ENCODE measurements around the gene HEG1. TPM values are rescaled to one million over a fixed set of nuclear protein-coding genes. Genes with fewer than 3 reads are reported as not detected.
A peak's percentile ranks its signal among the peaks of the same experiment; 100 is the strongest.

HEG1 gene
- total and polyA plus RNA-seq, 2 of the 4 experiments (the other 2 are of a cell fraction), result 25.6 to 43.4 TPM

- H4K91ac ChIP-seq (ENCODE audit: insufficient read depth, low read depth, low read length), result peak overlapping the region; percentile 77; the same call in 1 of the 2 replicates
- peaks cover 16% of the 10 kb centered on the region; the same call in 1 of the 2 replicates for H3K36me3 ChIP-seq (ENCODE audit: control insufficient read depth, insufficient read depth, low read length)
- H4K5ac ChIP-seq (ENCODE audit: low read depth, low read length), result peak overlapping the region; percentile 44; the same call in 1 of the 2 replicates
- BruUV-seq (replicated peaks), result no TSS peak
- dilution Hi-C loops (cut with HindIII; ENCODE audit: low sequenced_read_pairs, unreplicated experiment), result no loop called here
- peak overlapping the region; percentile 60; the same call in 1 of the 2 replicates for H2BK20ac ChIP-seq (ENCODE audit: low read depth, low read length)
- ChIA-PET POLR2A (ENCODE audit: unreplicated experiment) (interaction anchor here (0.6 kb wide), 1 partner anchor 9 kb away, joined by 3 read pairs; no protein-coding TSS in a partner anchor), CTCF (interaction anchor here (0.8 kb wide), 1 partner anchor 53 kb away, joined by 3 read pairs; no protein-coding TSS in a partner anchor)
- H3K18ac ChIP-seq (ENCODE audit: low read depth, low read length), result peak overlapping the region; percentile 91
- peak overlapping the region; percentile 37 to 59; a peak in 3 of 4 replicates for H4K8ac ChIP-seq (ENCODE audit: low read depth in 2 of 2, low read length in 2 of 2)
- peak overlapping the region; percentile 95 for H3K4me2 ChIP-seq (ENCODE audit: low read depth, low read length)
- TF ChIP-seq MXI1 (IDR thresholded peaks at IDR 0.05; ENCODE audit: borderline replicate concordance, low read depth, low read length) (no peak), RCOR1 (IDR thresholded peaks at IDR 0.05; ENCODE audit: insufficient replicate concordance, low read length) (no peak), MAZ (IDR thresholded peaks at IDR 0.05; ENCODE audit: borderline replicate concordance, low read depth, low read length) (no peak), USF2 (IDR thresholded peaks at IDR 0.05; ENCODE audit: low read depth, low read length) (no peak), CHD1 (IDR thresholded peaks at IDR 0.05; ENCODE audit: low read depth, low read length) (no peak), BHLHE40 (IDR thresholded peaks at IDR 0.05; ENCODE audit: low read depth, low read length) (no peak), POLR2A (IDR thresholded peaks at IDR 0.05; ENCODE audit: low read depth, low read length) (no peak), CEBPB (IDR thresholded peaks at IDR 0.05; ENCODE audit: low read depth, low read length) (no peak), NFE2L2 (IDR thresholded peaks at IDR 0.05; ENCODE audit: low read depth, low read length) (no peak), RAD21 (IDR thresholded peaks at IDR 0.05; ENCODE audit: low read length) (no peak), SMC3 (IDR thresholded peaks at IDR 0.05; ENCODE audit: low read depth, low read length) (no peak), CTCF (conservative IDR thresholded peaks at IDR 0.05; ENCODE audit: low read depth, low read length) (no peak), MAFK (IDR thresholded peaks at IDR 0.05; ENCODE audit: low read depth, low read length) (no peak), ELK1 (IDR thresholded peaks at IDR 0.05; ENCODE audit: borderline replicate concordance, low read depth, low read length) (no peak), FOS (IDR thresholded peaks at IDR 0.05; ENCODE audit: low read depth, low read length) (no peak), RFX5 (IDR thresholded peaks at IDR 0.05; ENCODE audit: low read depth, low read length) (no peak)
- peak overlapping the region; percentile 71 for H3K14ac ChIP-seq (replicated peaks; ENCODE audit: low read depth, low read length)
- H3K27ac ChIP-seq (ENCODE audit: insufficient read depth, low read length), result peak overlapping the region; percentile 94; the same call in 1 of the 2 replicates
- peak overlapping the region; percentile 53 for H3K4ac ChIP-seq (ENCODE audit: low read depth, low read length)
- peak overlapping the region; percentile 96 for H3K4me3 ChIP-seq (ENCODE audit: insufficient read depth, low read depth, low read length)
- peaks cover 33% of the 10 kb centered on the region for H3K9me1 ChIP-seq (ENCODE audit: insufficient read depth, low read length)
- H2AK5ac ChIP-seq (ENCODE audit: low read depth, low read length), result peak overlapping the region; percentile 62; the same call in 1 of the 2 replicates
- H4K20me1 ChIP-seq (ENCODE audit: insufficient read depth, low read length), result peaks cover 50% of the 10 kb centered on the region
- peak overlapping the region; percentile 44 for H3K23ac ChIP-seq (ENCODE audit: low read depth, low read length)
- intact Hi-C loops (cut with micrococcal nuclease), result loop anchor here (1.0 to 5.0 kb wide), 6 partner anchors 73 to 533 kb away; partner anchors contain the start of gene ZNF148
- ATAC-seq (ENCODE audit: low read depth) (no peak), DNase-seq (peak; percentile 20)
- no peaks in the 10 kb centered on the region for H3K27me3 ChIP-seq (ENCODE audit: control insufficient read depth, insufficient read depth, low read length)
- H3K9ac ChIP-seq (ENCODE audit: low read depth, low read length), result peak overlapping the region; percentile 94
- H3K79me1 ChIP-seq (ENCODE audit: low read depth in 1 of 2, low read length in 2 of 2), result peaks cover 25 to 56% of the 10 kb centered on the region in 2 experiments
- in situ Hi-C loops (cut with MboI; ENCODE audit: low sequenced_read_pairs), result no loop called here
- peak overlapping the region; percentile 95 for H2BK5ac ChIP-seq (ENCODE audit: low read depth, low read length, poor library complexity, severe bottlenecking)
- H2BK120ac ChIP-seq (ENCODE audit: low read depth, low read length), result peak overlapping the region; percentile 62
- H2BK15ac ChIP-seq (ENCODE audit: low read depth, low read length), result peak overlapping the region; percentile 78; the same call in 1 of the 3 replicates
- H3K9me3 ChIP-seq (ENCODE audit: control insufficient read depth, insufficient read depth, low read length), result no peaks in the 10 kb centered on the region
- no peak overlapping the region for H2AFZ ChIP-seq (replicated peaks; ENCODE audit: low read length, poor library complexity)
- H2AK9ac ChIP-seq (replicated peaks; ENCODE audit: low read depth, low read length, poor library complexity), result peak overlapping the region; percentile 80
- WGBS, 2 experiments (ENCODE audit: extremely low coverage in 2 of 2, insufficient read length in 1 of 2), result no CpG with 5 or more reads among the region's 7 CpGs
- peaks cover 26% of the 10 kb centered on the region for H3K4me1 ChIP-seq (ENCODE audit: control insufficient read depth, insufficient read depth, low read length)
- peak overlapping the region; percentile 86; the same call in 1 of the 2 replicates for H3K56ac ChIP-seq (ENCODE audit: extremely low read depth, insufficient read depth, low read length)
These were observed 1.7 kb downstream of the HEG1 start for GRCh38 chr3:125054062-125054448.
